NAMALWA (cell line): ENCODE measurements around the gene OSBP2.
A peak's percentile ranks its signal among the peaks of the same experiment; 100 is the strongest.
"Not testable (repeated sequence)": the region's sequence is repeated elsewhere in the genome, so short reads cannot be mapped to it uniquely, and the experiment has no call there.

Experiments used
- DNase-seq: peaks from one replicate; pipeline ENCODE4 v3.0.0-alpha.2; 2015; ENCODE audit warnings: low spot score

The OSBP2 gene

GRCh38 chr22:30763815-30764673, 69.4 kb downstream of the OSBP2 start:
- peak; percentile 76 for DNase-seq

GRCh38 chr22:30767661-30768060, 73.0 kb downstream of the OSBP2 start:
- no peak for DNase-seq

DNA sequence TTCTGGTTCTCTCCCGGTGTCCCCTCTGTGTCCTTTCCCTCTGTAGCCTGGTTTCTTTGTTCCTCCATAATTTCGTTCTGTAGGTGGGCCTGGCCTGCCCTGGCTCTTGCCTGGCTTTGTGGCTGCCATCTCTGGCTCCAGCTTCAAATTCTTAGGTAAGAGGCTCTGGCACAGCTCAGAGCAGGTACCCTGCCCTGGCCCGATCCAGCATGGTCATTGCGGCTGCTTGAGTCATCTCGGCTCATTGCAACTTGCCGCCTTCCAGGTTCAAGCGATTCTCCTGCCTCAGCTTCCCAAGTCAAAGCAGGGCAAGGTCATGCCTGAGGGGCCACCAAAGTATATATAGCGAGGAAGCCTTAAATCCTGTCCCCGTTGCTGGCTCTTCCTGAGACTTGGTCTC, 76.0 kb downstream of the OSBP2 start:
- DNase-seq, result no peak

GRCh38 chr22:30773919-30774318, 79.2 kb downstream of the OSBP2 start:
- no peak for DNase-seq

- DNase-seq, result no peak
Measured at GRCh38 chr22:30774566-30774965, 79.9 kb downstream of the OSBP2 start.

DNA sequence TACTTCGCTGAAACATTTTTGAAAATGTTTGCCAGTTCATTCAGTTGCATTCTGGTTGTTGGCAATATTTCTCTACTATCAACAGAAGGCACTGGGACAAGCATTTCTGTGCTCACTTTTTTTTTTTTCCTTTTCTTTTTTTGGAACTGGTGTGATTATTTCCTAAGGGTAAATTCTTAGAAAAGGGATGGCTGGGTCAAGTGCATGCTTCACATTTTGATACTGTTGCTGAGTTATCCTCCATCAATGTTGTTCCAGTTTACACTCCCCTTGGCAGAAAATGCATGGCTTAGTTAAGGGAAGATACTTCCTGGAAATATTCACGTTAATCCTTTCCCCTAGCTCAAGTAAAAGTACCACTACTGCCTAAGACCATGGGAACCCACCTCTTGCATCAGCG, 81.8 kb downstream of the OSBP2 start:
- no peak for DNase-seq

DNA sequence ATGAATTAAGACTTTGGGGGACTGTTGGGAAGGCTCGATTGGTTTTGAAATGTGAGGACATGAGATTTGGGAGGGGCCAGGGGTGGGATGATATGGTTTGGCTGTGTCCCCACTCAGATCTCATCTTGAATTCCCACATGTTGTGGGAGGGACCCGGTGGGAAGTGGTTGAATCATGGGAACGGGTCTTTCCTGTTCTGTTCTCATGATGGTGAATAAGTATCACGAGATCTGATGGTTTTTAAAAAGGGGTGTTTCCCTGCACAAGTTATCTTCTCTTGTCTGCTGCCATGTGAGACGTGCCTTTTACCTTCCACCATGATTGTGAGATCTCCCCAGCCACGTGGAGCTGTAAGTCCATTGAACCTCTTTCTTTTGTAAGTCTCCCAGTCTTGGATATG, 82.5 kb downstream of the OSBP2 start:
- DNase-seq, result not testable (repeated sequence)

DNA sequence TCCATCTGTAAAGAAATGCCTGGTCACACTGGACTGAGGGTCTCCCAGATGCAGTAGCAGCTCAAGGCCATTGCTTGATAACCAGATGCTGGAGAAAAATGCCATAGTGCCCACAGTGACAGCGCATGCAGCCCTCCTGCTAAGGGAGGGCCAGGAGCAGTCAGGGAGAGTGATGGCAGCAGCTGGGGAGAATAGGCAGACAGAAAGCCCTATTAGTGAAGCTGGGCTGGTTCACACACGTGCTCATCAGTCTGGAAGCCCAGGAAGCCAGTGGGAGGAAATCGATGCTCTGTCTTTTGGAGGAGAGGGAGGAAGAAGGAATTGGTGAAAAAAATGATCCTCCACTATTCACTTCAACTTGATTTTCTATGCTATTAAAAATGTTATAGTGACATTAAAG, 82.9 kb downstream of the OSBP2 start:
- DNase-seq, result no peak

- DNase-seq, result no peak
Measured at GRCh38 chr22:30778261-30778660, 83.6 kb downstream of the OSBP2 start.

- DNase-seq, result no peak
Measured at GRCh38 chr22:30780026-30780425, 85.4 kb downstream of the OSBP2 start.

GRCh38 chr22:30781271-30781875, 86.7 kb downstream of the OSBP2 start:
- no peak for DNase-seq

DNA sequence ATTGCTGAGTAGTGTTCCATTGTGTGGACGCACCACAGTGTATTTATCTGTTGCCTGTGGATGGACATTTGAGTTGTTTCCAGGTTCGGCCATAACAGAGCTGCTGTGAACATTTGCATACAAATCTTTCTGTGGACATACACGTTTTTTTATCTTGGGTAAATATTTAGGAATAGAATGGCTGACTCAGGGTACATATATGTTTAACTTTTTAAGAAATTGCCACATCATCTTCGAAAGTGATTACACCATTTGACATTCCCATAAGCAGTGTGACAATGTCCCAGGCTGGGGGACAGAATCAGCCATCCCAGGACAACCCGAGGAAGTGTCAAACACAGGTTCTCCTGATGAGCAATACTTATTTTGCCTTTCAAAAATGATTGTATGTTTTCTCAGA, 87.9 kb downstream of the OSBP2 start:
- no peak for DNase-seq

GRCh38 chr22:30783021-30783420, 88.3 kb downstream of the OSBP2 start:
- DNase-seq, result no peak

DNA sequence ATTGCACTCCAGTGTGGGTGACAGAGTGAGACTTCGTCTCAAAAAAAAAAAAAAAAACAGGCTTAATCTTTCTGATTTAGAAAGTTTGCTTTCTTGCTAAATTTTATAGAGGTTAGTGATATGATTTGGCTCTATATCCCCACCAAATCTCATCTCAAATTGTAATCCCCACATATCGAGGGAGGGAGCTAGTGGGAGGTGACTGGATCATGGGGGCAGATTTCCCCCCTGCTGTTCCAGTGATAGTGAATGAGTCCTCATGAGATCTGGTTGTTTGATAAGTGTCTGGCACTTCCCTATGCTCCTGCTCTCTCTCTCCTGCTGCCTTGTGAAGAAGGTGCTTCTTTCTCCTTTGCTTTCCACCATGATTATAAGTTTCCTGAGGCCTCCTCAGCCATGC, 90.9 kb downstream of the OSBP2 start:
- DNase-seq, result no peak

- no peak for DNase-seq
Measured at GRCh38 chr22:30790366-30790765, 95.7 kb downstream of the OSBP2 start.

GRCh38 chr22:30792456-30792855, 97.8 kb downstream of the OSBP2 start:
- no peak for DNase-seq

DNA sequence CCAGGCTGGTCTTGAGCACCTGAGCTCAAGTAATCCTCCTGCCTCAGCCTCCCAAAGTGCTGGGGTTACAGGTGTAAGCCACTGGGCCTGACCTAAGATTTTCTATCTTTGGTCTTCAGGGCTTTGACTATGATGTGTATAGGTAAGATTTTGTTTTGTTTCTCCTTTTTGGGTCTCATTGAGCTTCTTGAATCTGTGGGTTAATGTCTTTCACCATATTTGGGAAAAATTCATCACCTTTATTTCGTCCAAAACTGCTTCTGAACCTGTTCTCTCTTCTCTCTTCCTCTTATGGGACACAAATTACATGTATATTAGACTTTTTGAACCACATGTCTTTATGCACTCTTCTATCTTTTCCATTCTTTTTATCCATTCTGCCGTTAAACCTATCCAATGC, 100.4 kb downstream of the OSBP2 start:
- no peak for DNase-seq

GRCh38 chr22:30801695-30802094, 107.0 kb downstream of the OSBP2 start:
- DNase-seq, result no peak

DNA sequence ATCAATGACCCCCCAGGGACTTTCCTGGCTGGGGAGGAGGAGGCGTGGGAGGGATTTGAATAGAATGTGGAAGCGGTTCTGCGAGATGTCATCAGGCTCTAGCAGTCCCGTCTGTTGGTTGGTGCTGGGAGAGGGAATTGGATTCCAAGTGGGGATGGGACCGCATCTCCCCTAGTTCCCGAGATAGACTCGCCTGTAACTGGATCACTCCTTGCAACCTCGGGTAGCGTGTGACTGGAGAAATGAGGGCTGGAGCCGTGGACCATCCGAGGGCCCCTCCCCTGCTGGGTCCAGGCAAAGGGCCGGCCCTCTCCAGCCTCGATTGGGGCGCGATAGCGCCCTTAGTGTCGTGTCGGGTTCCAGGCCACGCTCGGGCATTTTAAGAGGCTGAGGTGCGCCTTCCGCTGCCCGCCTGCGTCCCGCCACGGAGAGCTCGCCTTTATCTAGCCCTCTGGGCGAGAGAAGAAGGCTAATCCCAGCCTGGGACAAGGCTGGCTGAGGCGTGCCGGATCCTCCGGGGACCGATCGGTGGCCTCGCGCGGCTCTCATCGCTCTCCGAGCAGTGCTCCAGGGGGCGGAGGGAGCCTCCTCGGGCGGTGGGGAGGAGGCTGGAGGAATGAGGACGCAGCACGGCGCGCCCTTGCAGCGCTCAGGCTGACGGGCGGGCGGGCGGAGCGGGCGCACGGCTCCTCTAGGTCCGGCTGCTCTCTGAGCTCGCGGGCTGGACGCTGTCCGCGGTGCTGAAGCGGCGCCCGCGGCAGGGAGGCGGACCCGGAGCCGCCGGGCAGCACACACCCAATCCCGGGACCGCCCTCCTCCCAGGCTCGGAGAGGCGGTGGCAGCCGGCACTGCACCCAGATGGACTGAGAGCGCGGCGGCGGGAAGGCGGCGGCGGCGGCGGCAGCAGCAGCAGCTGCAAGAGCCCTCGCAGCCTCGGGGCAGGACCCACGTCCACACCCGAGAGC, 107.8 kb downstream of the OSBP2 start:
- DNase-seq, result no peak

DNA sequence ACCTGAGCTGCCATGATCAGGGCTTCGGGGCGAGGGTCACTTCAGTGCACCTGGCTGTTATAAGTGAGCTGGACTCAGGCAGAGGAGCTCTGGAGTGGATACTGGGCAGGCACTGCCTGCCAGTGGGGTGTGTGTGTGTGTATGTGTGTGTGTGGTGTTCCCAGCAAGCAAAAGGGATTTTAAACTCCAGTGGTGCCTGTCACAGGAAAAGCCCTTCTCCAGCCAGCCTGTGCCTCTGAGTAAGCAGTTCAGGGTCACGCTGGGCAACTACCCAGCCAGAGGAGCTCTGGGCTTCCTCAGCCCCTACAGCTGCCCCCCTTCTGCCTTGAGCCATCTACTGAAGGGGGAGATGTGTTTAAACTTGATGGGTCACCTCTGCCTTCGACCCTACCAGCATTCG, 109.0 kb downstream of the OSBP2 start:
- no peak for DNase-seq

- no peak for DNase-seq
Measured at GRCh38 chr22:30804626-30805025, 110.0 kb downstream of the OSBP2 start.

GRCh38 chr22:30806391-30806861, 111.8 kb downstream of the OSBP2 start:
- DNase-seq, result no peak
